ENCODE measurements around the gene CACNA1A.

The CACNA1A gene

GRCh38 chr19:13297023-13297422, 209.3 kb downstream of the CACNA1A start:
- DNase-seq (ENCODE audit: low read depth), result no peak
- TF ChIP-seq, protein P1, sequence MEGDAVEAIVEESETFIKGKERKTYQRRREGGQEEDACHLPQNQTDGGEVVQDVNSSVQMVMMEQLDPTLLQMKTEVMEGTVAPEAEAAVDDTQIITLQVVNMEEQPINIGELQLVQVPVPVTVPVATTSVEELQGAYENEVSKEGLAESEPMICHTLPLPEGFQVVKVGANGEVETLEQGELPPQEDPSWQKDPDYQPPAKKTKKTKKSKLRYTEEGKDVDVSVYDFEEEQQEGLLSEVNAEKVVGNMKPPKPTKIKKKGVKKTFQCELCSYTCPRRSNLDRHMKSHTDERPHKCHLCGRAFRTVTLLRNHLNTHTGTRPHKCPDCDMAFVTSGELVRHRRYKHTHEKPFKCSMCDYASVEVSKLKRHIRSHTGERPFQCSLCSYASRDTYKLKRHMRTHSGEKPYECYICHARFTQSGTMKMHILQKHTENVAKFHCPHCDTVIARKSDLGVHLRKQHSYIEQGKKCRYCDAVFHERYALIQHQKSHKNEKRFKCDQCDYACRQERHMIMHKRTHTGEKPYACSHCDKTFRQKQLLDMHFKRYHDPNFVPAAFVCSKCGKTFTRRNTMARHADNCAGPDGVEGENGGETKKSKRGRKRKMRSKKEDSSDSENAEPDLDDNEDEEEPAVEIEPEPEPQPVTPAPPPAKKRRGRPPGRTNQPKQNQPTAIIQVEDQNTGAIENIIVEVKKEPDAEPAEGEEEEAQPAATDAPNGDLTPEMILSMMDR (IDR thresholded peaks at IDR 0.05; ENCODE audit: low read length, missing control alignments), result no peak
- no peak overlapping the region for H3K4me3 ChIP-seq (replicated peaks; ENCODE audit: low read depth, low read length)

DNA sequence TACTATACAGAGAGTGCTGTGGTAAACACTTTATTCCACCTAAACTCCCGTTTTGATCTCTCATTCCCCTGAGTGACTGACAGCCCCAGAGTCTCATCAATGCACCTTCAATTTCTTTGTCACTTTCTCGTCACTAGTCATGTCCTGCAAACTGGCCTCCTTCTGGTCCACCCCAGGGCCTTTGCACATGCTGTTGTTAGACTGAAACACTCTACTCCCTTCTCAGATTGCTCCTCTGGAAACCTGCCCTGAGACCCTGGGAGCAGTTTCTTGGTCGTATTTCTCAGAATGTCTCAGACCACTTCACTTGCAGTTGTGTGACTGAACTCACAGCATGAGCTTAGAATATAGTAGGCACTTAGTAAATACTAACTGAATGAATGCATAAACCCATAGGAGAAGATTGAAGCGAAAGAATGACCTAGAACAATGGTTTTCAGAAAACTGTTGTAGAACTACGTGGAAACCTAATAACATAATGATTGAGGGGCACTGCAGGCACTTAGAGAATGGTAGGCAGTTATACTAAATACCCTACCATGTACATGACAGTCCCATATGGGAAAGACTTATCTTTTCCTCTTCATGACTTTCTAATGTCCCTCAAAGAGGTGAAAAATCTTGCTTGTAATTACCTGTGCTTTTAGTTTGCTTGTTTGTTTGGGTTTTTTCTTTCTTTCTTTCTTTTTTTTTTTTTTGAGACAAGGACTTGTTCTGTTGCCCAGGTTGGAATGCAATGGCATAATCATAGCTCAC, 211.3 kb downstream of the CACNA1A start:
- DNase-seq (ENCODE audit: low read depth), result no peak
- no peak overlapping the region for H3K4me3 ChIP-seq (replicated peaks; ENCODE audit: low read depth, low read length)
- TF ChIP-seq, protein P1 (IDR thresholded peaks at IDR 0.05; ENCODE audit: low read length, missing control alignments), result no peak

DNA sequence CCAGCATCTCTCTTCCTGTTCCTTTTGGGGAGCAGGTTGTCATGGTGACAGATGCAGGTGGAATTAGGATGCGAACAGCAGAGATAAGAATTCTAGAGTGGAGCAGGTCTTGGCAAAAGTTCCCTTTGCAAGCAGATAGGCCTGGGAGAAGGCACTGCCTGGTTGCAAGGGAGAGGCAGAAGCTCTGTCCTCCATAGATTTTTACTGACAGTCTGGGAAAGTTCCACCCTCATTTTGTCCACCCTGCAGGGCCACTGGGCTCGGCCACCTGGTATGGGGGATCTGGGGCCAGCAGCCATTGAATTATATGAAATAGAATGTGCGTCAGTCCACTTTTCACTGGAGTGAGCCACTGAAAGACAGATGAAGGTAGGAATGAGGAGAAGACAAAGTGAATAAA, 214.4 kb downstream of the CACNA1A start:
- TF ChIP-seq, protein P1 (IDR thresholded peaks at IDR 0.05; ENCODE audit: low read length, missing control alignments), result no peak
- DNase-seq (ENCODE audit: low read depth), result no peak
- no peak overlapping the region for H3K4me3 ChIP-seq (replicated peaks; ENCODE audit: low read depth, low read length)

- TF ChIP-seq, protein P1 (IDR thresholded peaks at IDR 0.05; ENCODE audit: low read length, missing control alignments), result no peak
- no peak for DNase-seq (ENCODE audit: low read depth)
- no peak overlapping the region for H3K4me3 ChIP-seq (replicated peaks; ENCODE audit: low read depth, low read length)
Measured at GRCh38 chr19:13290741-13291140, 215.5 kb downstream of the CACNA1A start.

DNA sequence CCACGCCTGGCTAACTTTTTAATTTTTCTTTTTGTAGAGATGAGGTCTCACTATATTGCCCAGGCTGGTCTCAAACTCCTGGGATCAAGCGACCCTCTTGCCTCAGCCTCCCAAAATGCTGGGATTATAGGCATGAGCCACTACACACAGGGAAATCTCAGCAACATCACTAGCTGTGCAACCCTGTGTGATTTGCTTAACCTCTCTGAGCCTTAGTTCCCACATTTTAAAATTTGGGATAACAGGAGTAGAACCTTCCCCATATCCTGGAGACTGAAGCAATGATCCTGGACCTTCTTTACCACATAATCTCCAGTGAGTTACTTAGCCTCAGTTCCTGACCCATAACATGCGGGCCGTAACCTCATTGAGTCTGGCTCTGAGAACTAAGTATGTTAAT, 217.0 kb downstream of the CACNA1A start:
- TF ChIP-seq, protein P1 (IDR thresholded peaks at IDR 0.05; ENCODE audit: low read length, missing control alignments), result no peak
- no peak overlapping the region for H3K4me3 ChIP-seq (replicated peaks; ENCODE audit: low read depth, low read length)
- DNase-seq (ENCODE audit: low read depth), result no peak

GRCh38 chr19:13286195-13286985, 219.9 kb downstream of the CACNA1A start:
- TF ChIP-seq, protein P1 (IDR thresholded peaks at IDR 0.05; ENCODE audit: low read length, missing control alignments), result no peak
- H3K4me3 ChIP-seq (replicated peaks; ENCODE audit: low read depth, low read length), result no peak overlapping the region
- no peak for DNase-seq (ENCODE audit: low read depth)
